ENCODE measurements around the gene TMOD1.
"Not testable (repeated sequence)": the region's sequence is repeated elsewhere in the genome, so short reads cannot be mapped to it uniquely, and the experiment has no call there.

The TMOD1 gene

GRCh38 chr9:97598461-97599288 is 97.2 kb downstream of the TMOD1 start:
- DNase-seq (ENCODE audit: low read depth) = peak; percentile 84

DNA sequence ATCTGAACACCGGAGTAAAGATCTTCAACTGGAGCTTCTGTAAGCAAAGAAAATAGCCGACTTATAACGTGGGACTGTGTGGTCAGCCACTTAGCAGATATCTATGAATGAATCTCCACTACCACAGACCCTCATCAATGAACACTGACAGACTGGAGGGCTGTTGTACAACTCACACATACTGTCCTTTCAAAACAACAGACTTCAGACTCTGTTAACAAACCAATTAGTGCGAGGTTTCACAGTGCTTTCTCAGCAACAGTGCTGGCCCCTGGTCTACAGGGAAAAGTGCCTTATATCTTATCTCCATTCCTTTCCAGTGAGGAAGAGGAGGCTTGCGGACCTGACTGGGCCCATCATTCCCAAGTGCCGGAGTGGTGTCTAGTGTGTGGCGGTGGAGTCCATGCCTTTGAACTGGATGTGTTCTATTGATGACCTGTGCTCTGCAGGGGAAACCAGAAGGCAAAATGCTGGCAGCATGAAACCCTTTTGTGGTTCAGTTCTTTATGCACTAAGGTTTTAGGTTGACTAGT is 97.9 kb downstream of the TMOD1 start:
- DNase-seq (ENCODE audit: low read depth) = no peak

DNA sequence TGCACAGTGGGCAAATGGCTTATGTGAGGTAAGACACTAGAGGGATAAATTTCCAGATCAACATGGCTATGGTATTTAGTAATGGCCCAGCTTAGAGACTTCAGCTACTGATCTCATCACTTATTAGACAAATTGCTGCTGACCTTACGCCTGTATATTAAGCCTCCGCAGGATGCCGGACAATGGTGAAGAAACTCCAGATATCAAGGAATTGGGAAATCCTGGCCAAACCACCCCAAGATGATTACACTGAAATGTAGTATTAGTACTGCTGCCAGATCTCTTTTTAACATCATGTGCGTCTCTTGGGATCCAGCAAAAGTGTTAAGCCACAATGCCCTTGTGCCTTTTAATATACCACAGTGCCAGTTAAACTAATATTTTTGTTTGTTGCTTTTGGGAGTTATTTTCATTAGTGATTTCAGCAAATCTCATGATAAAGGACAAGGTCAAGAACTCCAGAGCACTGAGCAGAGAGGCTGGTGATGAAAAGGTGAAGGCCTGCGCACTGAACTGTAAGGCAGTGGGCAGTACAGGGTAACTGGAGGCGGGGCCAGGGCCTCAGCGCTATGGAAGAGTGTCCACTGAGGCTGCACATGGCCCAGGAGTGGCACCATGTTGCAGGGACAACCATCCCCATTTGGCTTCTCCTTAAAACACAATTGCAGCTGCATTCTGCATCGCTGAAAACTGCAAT is 99.2 kb downstream of the TMOD1 start:
- no peak for DNase-seq (ENCODE audit: low read depth)

DNA sequence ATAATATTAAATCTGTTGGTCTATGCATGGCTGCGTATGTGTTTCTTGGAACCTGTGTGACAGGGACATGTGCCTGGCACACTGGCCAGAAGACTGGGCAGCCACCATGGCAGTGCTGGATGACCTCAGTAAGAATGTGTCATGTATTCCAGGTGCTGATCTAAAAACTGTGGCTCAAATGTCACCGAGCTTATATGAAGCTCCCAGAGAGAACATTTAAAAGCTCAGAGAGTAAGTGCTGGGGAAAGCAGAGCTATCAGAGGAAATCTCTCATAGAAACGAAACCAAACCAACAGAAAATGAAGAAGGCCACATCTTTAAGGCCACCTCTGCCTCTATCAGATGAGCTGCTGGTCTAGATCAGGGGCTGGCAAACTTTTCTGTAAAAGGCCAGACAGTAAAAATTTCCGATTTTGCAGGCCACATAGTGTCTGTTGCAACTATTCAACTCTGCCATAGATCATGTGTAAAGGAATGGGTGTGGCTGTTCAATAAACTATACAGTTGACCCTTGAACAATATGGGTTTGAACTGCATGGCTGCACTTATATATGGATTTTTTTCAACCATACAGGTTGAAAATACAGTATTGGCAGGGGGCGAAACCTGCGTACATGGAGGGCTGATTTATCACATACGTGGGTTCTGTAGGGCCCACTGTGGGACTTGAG is 99.9 kb downstream of the TMOD1 start:
- no peak for DNase-seq (ENCODE audit: low read depth)

DNA sequence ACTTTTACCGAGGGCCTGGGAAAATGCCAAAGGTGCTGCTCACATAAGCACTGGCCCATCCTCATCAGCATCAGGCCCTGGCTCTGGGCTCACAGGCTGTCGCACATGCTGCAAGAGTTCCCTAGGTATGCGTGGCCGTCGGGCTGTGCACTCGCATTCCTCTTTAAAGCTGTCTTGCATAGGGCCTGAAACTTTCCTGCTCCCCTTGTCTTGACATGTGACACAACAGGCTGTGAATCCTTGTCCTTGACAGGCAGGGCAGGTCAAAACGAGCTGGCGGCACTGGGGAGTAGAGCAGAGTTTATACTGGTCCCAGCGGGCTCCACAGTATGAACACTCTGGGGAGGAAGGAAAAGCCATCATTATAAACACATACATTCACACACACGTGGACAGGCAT is 101.0 kb downstream of the TMOD1 start:
- no peak for DNase-seq (ENCODE audit: low read depth)

GRCh38 chr9:97604901-97605645 is 103.6 kb downstream of the TMOD1 start:
- no peak for DNase-seq (ENCODE audit: low read depth)

GRCh38 chr9:97615439-97616072 is 114.1 kb downstream of the TMOD1 start:
- peak; percentile 44 for DNase-seq (ENCODE audit: low read depth)

GRCh38 chr9:97617939-97618416 is 116.5 kb downstream of the TMOD1 start:
- no peak for DNase-seq (ENCODE audit: low read depth)

DNA sequence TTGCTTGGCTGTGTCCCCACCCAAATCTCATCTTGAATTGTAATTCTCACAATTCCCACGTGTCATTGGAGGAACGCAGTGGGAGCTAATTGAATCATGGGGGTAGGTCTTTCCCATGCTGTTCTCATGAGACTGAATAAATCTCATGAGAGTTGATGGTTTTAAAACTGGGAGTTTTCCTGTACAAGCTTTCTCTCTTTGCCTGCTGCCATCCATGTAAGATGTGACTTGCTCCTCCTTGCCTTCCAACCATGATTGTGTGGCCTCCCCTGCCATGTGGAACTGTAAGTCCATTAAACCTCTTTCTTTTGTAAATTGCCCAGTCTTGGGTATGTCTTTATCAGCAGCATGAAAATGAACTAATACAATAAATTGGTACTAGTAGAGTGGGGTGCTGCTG is 118.6 kb downstream of the TMOD1 start:
- not testable (repeated sequence) for DNase-seq (ENCODE audit: low read depth)

DNA sequence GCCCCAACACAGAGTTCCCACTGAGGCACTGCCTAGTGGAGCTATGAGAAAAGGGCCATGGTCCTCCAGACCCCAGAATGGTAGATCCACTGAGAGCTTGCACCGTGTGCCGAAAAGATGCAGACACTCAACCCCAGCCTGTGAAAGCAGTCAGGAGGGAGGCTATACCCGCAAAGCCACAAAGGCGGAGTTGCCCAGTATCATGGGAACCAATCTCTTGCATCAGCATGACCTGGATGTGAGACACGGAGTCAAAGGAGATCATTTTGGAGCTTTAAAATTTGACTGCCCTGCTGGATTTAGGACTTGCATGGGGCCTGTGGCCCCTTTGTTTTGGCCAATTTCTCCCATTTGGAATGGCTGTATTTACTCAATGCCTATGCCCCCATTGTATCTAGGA is 121.0 kb downstream of the TMOD1 start:
- DNase-seq (ENCODE audit: low read depth) = not testable (repeated sequence)

- DNase-seq (ENCODE audit: low read depth) = no peak
Measured at GRCh38 chr9:97623946-97624345, 122.5 kb downstream of the TMOD1 start.

DNA sequence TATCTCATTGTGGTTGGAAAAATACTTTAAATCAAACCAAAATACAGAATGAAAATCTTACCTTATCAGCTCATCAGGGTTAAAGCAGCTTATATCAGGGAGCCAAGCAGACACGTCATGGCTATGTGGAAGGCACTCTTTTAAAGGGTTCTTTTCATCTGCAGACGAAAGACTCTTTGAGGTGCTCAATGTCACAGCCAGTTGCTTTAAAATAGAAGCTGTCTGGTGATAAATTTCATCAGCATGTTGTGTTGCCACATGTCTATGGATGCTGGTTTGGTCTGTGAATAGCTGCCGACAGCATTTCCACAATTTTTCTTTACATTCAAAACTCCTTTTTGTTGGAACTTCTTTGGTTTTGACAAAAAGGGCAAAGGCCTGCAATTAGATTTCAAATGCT is 124.2 kb downstream of the TMOD1 start:
- no peak for DNase-seq (ENCODE audit: low read depth)

- no peak for DNase-seq (ENCODE audit: low read depth)
Measured at GRCh38 chr9:97627624-97628023, 126.2 kb downstream of the TMOD1 start.

GRCh38 chr9:97628668-97629067 is 127.2 kb downstream of the TMOD1 start:
- DNase-seq (ENCODE audit: low read depth) = no peak

DNA sequence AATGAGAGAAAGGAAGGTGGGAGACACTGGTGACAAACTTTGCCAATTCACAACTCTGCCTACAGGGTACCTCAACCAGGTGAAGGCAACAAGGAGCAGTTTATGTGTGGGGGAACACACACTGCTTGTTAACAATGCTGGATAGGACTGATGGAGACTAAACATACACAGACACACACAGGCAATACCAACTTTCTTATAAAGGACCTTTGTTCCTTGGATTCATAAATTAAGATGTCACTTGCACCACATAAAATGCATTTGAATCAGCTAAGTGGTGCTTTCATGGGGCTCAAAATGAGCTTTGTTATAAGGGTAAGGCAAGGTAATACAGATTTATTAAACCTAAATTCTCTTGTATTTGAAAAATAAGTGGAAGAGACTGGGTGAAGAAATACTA is 127.7 kb downstream of the TMOD1 start:
- DNase-seq (ENCODE audit: low read depth) = no peak

GRCh38 chr9:97630591-97630990 is 129.1 kb downstream of the TMOD1 start:
- no peak for DNase-seq (ENCODE audit: low read depth)

DNA sequence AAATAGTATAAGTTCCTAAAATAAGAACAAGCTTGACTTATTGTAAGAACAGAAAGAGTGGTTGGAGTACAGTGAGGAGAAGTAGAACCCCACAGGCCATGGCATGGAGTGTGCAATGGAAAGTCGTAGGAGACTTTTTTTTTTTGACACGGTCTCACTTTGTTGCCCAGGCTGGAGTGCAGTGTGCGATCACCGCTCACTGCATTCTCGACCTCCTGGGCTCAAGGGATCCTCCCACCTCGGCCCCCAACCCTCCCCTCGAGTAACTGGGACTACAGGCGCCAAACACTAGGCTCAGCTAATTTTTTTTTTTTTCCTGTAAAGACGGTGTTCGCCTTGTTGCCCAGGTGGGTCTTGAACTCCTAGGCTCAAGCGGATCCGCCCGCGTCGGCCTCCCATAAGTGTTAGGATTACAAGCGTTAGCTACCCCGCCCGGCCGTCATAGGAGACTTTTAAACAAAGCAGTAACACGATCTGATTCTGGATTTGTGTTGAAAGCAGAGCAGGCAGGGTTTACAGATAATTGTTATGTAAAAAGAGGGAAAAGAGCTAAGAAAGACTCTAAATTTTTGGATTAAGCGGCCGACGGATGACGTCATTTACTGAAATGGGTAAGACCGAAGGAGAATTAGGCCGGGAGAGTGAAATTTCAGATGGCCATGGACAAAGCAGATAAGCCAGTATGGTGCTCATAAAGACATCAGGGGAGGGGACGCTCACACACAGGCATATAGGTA is 130.9 kb downstream of the TMOD1 start:
- peak; percentile 60 for DNase-seq (ENCODE audit: low read depth)

DNA sequence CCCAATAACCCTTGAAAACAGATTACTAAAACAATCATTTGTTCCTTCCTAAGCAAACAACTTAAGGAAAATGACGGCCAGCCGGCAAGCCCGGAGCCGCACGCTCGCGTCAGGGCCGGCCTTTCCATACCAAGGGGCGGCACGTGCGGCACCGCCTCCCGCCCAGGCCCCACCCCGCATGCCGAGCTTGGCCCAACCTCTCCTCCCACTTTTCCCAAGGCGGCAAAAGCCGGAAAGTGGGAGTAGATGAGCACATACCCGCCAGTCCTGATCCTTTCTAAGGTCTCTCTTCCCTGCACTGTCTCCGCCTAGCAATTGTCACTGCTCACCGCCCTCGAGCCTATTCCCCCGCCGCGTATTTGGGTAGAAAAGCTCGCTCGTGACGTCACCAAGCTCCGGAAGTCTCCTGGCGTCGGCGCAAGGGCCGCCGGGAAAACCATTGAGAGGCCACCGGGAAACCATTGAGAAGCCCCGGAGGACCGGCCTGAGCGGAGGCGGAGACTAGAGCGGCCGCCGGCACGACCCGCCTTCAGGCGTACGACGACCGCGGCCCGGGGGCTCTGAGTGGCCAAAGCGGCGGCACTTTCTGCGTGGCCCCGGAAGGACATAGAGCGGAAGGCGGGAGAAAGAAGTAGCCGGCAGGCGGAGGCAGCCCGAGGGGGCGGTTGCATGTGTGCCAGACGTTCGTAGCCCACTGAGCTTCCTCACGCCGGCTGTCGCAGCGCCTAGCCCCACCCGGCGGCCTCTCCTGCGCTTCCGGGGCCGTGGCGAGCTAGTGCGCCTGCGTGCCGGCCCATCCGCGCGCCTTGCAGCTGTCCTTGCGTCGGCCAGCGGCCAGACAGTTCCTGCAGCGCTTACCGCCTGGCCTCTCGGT is 131.8 kb downstream of the TMOD1 start, which contains the start of the genes NCBP1 and TSTD2:
NCBP1 (plus strand) TSS at position 837 of the 874 bp plus-strand sequence. CDS start 61 bp downstream, outside the sequence.
TSTD2 (minus strand) TSS at position 384 of the 874 bp plus-strand sequence. CDS start 5,806 bp downstream, outside the sequence.
- peak; percentile 97 for DNase-seq (ENCODE audit: low read depth)

DNA sequence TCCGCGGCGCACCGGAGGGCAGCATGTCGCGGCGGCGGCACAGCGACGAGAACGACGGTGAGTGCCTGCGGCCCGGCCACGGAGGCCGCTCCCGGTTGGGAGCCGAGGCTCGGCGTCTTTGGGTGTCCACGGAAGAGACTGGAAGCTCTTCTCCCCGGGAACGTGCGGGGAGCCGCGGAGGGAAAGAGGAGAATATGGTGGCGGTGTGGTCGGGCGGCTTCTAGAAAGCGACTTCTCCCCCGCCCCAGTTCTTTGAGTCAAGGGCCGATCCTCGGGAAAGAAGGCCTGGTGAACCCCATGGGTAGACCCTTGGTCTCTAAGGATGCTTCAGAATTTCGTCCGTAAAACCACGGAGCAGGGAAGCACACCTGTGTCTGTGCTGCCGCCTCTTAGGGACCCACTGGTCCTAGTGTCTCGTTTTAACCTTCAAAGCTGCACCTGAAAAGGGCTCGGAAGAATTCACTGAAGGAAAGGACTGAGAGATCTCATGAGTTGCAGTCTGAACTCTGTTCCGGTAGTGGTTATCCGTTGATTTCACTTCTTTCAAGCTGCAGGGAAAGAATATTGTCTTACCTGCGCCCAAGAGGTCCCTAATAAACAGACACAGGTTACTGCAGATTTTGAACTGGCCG is 132.5 kb downstream of the TMOD1 start:
- no peak for DNase-seq (ENCODE audit: low read depth)
